GM12872 (cell line): Measurements from ENCODE around the gene MSH5.

ENCODE experiments used
- TF ChIP-seq, protein P1 (sequence below): IDR thresholded peaks from 3 replicates; pipeline ENCODE4 v1.5.1; 2011; ENCODE audit warnings: low read depth, mild to moderate bottlenecking, low read length, moderate library complexity; ENCODE audit not compliant: insufficient read depth

MSH5 gene

DNA sequence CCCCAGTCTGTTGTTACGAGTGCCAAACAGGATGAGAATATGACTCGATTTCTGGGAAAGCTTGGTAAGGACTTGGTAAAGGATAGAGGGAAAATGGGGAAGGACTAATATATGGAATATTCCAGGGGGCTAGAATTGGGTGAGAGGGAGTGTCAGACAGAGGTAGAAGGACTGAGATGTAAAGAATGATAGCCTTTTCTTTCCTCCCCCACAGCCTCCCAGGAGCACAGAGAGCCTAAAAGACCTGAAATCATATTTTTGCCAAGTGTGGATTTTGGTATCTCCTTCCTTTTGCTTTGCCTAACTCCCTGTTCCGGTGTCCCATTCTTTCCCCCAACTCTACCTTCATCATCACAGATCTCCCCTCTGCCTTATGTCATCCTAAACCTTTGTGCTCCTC, 3.1 kb downstream of the MSH5 start:
- TF ChIP-seq, protein P1, sequence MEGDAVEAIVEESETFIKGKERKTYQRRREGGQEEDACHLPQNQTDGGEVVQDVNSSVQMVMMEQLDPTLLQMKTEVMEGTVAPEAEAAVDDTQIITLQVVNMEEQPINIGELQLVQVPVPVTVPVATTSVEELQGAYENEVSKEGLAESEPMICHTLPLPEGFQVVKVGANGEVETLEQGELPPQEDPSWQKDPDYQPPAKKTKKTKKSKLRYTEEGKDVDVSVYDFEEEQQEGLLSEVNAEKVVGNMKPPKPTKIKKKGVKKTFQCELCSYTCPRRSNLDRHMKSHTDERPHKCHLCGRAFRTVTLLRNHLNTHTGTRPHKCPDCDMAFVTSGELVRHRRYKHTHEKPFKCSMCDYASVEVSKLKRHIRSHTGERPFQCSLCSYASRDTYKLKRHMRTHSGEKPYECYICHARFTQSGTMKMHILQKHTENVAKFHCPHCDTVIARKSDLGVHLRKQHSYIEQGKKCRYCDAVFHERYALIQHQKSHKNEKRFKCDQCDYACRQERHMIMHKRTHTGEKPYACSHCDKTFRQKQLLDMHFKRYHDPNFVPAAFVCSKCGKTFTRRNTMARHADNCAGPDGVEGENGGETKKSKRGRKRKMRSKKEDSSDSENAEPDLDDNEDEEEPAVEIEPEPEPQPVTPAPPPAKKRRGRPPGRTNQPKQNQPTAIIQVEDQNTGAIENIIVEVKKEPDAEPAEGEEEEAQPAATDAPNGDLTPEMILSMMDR, result no peak

DNA sequence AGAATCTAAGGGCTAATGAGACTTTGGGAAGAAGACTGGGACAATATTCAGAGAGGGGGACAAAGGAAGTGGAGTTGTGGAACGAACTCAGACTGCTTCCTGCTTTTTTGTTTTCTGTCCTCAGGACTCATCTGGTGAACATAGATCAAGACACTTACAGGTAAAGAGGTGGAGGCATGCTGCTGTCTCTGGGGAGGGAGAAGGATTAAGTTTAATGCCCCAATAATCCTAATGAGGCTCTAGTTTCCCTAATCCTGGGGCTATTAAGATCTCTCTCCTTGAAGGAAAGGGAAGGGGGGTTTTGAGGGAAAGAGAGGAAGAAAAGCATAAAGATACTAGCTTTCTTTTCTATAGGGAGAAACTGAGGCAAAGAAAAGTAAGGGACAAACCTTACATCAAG, 4.6 kb downstream of the MSH5 start:
- TF ChIP-seq, protein P1, result no peak

DNA sequence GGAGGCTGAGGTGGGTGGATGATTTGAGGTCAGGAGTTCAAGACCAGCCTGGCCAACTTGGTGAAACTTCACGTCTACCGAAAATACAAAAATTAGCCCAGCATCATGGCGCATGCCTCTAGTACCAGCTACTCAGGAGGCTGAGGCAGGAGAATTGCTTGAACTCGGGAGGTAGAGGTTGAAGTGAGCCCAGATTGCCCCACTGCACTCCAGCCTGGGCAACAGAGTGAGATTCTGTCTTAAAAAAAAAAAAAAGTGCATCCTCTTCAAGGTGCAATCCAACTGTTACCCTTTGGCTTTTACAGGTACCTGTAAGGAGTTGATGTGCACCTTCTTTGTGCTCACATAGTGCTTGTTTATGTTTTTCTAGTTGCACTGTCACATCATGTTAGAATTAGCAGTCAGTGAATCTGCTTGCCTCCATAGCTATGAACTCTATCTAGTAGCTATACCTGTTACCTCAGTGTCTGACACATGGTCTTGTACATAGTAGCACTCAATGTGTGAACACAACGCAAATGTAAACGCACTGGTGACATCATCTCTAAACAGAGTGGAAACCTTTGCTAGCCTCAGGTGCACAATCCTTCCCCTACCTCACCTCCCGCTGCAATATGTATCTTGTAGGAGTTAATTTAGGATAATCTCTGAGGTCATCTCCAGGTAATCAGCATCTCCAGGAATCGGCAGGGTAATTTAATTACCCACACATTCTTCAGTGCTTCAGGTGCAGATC, 9.7 kb downstream of the MSH5 start:
- TF ChIP-seq, protein P1, result no peak

DNA sequence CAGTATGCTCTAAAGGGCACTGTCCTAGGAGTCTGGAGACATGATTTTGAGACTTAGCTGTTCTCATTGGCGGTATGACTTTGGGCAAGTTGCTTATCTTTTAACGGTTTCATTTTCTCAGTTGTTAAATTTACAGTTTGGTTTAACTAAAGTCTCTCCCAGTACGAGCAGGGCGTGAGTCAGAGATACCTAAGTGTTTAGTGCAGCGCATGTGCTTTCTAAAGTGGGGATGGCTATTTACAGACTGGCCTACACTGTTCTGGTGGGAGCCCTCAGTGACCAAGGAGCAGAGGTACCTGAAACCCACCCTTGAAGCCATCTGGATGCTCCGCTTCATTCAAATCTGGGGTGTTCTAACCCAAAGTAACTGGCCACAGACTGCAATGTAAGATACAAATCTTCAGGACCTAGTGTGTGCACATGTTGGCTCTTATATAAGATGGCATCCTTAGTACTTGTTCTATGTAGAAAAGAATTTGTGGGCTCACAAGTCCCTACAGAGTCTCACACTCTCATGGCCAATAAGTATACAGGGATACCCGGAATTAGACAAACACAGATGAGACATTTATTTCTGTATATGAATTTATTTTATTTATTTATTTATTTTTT, 10.7 kb downstream of the MSH5 start:
- TF ChIP-seq, protein P1, result no peak

DNA sequence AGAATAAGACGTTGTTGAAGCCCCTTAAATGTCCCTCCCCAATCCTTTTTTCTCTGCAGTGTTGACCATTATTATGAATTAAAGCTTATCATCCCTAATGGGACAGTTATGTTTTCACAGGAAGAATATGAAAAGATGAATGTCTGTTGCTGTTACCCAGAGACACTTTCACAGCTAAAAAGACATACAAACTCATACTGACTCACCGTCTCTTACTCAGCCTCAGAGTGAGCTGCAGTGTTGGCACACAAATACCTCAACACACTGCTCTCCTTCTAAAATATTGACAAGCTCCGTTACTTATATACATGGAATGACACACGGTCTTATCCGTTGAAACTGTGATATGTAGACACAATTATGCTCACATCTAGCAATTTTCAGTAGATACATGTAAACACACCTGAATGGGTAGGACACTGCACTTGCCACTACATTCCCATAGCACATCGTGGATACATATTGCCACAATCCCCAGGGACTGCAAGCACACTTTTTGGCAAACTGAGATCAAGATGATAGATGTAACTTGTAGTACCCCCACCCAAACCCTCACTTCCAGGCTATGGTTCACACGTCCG, 13.0 kb downstream of the MSH5 start:
- TF ChIP-seq, protein P1, result no peak

DNA sequence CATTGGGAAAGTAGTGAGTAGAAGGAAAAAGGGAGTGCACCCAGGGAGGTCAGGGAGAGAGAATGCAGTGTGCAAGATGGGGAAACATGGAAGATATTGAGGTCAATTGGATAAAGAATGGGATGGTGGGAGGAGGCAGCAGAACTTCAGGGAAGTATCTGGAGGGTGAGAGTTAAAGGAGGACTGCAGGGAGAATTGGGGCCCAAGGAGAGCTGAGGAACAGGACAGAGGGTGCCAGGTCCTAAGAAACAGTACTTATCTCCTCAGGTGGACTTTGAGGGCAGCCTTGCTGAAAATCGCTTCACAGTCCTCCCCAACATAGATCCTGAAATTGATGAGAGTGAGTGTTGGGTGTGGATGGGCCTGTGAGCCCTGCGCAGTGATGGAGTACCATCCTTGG, 18.5 kb downstream of the MSH5 start:
- TF ChIP-seq, protein P1, result no peak

DNA sequence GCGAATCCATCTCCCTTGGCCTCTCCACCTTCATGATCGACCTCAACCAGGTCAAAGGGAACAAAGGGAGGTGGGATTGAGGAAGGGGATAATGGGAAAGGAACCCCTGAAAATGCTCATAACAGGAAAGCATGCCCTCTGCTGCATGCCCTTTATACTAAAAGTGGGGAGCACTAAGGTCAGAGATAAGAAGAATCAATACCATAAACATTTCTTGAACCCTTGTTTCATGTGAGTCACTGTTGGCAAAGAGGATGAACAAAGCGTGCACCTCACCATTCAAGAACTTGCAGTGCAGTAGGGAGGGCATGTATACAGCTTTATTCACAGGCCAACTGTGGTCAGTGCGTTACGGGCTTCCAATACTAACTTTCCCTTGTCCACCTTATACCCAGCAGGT, 21.0 kb downstream of the MSH5 start:
- TF ChIP-seq, protein P1, result no peak
